ENCODE data around the gene OR1N2.

GRCh38 chr9:122562134-122562760 is 9.3 kb downstream of the OR1N2 start:
- TF ChIP-seq, protein P1, sequence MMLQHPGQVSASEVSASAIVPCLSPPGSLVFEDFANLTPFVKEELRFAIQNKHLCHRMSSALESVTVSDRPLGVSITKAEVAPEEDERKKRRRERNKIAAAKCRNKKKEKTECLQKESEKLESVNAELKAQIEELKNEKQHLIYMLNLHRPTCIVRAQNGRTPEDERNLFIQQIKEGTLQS (IDR thresholded peaks at IDR 0.05; ENCODE audit: insufficient read depth, low read depth, low read length): no peak
- no peak for TF ChIP-seq POLR2AphosphoS5 (IDR thresholded peaks at IDR 0.05; ENCODE audit: low read depth, low read length)
- no peak for TF ChIP-seq SIRT6 (IDR thresholded peaks at IDR 0.05; ENCODE audit: low read length)
- TF ChIP-seq CTCF (IDR thresholded peaks at IDR 0.05; ENCODE audit: control extremely low read depth in 1 of 3, insufficient read depth in 1 of 3, low read depth in 1 of 3, low read length in 3 of 3): no peak
- TF ChIP-seq POLR2A (IDR thresholded peaks at IDR 0.05; ENCODE audit: control extremely low read depth in 1 of 2, low read depth in 2 of 2, low read length in 2 of 2): no peak
- no peak for TF ChIP-seq RAD21 (IDR thresholded peaks at IDR 0.05 in 1 of 2, conservative IDR thresholded peaks at IDR 0.05 in 1 of 2; ENCODE audit: low read depth in 2 of 2, low read length in 2 of 2)
- TF ChIP-seq EP300 (IDR thresholded peaks at IDR 0.05; ENCODE audit: borderline replicate concordance in 1 of 2, low read depth in 2 of 2, low read length in 2 of 2): no peak
- TF ChIP-seq CBX5 (IDR thresholded peaks at IDR 0.05; ENCODE audit: low read depth, low read length): no peak
- no peak for TF ChIP-seq CHD2 (IDR thresholded peaks at IDR 0.05; ENCODE audit: low read length)
- TF ChIP-seq MAFK (IDR thresholded peaks at IDR 0.05; ENCODE audit: low read depth, low read length): no peak
- no peak for TF ChIP-seq YY1 (IDR thresholded peaks at IDR 0.05; ENCODE audit: low read depth, low read length)
- TF ChIP-seq MAX (IDR thresholded peaks at IDR 0.05): no peak
- TF ChIP-seq RXRA (IDR thresholded peaks at IDR 0.05; ENCODE audit: insufficient read depth, low read depth, low read length): no peak

Data from H1 (cell line).